GM12801 (cell line): Measurements from ENCODE around the gene ZBTB1.

Experiments
- TF ChIP-seq, protein P1 (sequence below): IDR thresholded peaks from one replicate; pipeline ENCODE4 v1.5.1; 2011; ENCODE audit warnings: control low read depth; ENCODE audit not compliant: insufficient read length; ENCODE audit errors: extremely low read depth

The ZBTB1 gene

DNA sequence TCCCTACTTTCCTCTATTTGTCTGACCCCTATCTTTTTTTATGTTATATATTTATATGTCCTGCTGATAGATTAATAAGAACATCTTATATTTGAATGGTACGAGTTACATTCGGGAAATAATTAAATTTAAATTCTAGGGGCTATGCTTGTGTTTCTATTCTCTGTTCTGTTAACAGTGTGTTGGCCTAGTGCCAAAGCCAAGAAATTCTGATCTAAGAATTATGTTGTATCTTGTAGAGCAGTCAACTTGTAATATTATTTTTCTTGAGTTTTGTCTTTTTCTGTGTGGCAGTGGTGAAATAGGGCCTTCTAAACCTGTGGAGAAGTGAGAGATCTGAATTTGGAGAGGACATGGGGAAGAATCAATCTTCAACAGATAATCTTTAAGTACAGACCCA lies 27.0 kb downstream of the ZBTB1 start:
- TF ChIP-seq, protein P1, sequence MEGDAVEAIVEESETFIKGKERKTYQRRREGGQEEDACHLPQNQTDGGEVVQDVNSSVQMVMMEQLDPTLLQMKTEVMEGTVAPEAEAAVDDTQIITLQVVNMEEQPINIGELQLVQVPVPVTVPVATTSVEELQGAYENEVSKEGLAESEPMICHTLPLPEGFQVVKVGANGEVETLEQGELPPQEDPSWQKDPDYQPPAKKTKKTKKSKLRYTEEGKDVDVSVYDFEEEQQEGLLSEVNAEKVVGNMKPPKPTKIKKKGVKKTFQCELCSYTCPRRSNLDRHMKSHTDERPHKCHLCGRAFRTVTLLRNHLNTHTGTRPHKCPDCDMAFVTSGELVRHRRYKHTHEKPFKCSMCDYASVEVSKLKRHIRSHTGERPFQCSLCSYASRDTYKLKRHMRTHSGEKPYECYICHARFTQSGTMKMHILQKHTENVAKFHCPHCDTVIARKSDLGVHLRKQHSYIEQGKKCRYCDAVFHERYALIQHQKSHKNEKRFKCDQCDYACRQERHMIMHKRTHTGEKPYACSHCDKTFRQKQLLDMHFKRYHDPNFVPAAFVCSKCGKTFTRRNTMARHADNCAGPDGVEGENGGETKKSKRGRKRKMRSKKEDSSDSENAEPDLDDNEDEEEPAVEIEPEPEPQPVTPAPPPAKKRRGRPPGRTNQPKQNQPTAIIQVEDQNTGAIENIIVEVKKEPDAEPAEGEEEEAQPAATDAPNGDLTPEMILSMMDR = no peak

DNA sequence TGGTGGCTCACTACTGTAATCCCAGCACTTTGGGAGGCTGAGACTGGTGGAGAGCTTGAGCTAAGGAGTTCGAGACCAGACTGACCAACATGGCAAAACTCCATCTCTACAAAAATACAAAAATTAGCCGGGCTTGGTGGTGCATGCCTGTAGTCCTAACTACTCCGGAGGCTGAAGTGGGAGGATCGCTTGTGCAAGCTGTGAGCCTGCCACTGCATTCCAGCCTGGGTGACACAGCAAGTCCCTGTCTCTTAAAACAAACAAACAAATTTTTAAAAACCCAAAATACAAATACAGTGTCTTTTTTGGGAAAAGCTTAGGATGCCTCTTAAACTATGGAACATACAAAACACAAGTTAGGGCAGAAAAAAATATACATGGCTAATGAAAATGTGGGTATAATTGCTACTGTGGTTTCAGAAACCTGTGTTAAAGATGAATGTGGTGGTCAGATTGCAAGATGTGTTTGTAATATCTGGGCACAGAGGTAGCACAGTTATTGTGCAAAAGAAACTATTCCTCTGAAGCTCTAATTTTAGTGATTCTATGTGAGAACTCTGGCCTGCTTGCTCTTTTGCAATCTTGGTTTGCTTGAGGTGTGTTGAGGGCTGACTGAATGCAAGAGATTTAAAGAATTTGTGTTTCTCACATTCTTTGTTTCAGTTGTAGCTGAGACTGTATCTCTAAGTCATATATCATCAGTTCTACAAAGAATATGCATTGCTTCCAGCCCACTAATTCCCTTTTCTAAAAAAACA lies 32.1 kb downstream of the ZBTB1 start:
- TF ChIP-seq, protein P1 = no peak

DNA sequence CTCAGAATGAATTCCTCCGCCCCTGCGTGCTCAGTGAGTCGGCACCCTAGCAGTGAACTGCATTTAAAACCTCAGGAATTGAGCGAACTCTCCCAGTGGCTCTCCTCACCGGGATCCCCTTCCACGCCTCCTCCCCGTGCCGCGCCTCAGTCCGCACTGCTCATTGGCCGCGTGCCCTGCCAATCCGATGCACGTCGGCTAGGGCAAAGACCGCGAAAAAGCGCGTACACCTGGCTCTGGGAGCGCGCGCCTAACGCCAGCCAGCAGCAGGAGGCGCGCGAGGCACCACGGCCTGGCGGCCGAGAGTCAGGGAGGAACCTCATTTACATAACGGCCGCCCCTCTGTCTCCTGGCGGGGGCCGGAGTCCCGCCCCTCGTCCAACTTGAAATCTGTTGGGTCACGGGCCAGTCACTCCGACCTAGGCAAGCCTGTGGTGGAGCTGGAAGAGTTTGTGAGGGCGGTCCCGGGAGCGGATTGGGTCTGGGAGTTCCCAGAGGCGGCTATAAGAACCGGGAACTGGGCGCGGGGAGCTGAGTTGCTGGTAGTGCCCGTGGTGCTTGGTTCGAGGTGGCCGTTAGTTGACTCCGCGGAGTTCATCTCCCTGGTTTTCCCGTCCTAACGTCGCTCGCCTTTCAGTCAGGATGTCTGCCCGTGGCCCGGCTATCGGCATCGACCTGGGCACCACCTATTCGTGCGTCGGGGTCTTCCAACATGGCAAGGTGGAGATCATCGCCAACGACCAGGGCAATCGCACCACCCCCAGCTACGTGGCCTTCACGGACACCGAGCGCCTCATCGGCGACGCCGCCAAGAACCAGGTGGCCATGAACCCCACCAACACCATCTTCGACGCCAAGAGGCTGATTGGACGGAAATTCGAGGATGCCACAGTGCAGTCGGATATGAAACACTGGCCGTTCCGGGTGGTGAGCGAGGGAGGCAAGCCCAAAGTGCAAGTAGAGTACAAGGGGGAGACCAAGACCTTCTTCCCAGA lies 35.9 kb downstream of the ZBTB1 start, which contains the start of gene HSPA2:
TSS of gene HSPA2 (plus strand) at position 534 of the 995 bp plus-strand sequence. CDS start at position 643, 109 bp downstream.
- TF ChIP-seq, protein P1 = no peak

DNA sequence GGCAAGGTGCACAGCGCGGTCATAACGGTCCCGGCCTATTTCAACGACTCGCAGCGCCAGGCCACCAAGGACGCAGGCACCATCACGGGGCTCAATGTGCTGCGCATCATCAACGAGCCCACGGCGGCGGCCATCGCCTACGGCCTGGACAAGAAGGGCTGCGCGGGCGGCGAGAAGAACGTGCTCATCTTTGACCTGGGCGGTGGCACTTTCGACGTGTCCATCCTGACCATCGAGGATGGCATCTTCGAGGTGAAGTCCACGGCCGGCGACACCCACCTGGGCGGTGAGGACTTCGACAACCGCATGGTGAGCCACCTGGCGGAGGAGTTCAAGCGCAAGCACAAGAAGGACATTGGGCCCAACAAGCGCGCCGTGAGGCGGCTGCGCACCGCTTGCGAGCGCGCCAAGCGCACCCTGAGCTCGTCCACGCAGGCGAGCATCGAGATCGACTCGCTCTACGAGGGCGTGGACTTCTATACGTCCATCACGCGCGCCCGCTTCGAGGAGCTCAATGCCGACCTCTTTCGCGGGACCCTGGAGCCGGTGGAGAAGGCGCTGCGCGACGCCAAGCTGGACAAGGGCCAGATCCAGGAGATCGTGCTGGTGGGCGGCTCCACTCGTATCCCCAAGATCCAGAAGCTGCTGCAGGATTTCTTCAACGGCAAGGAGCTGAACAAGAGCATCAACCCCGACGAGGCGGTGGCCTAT lies 36.8 kb downstream of the ZBTB1 start:
- TF ChIP-seq, protein P1 = no peak

DNA sequence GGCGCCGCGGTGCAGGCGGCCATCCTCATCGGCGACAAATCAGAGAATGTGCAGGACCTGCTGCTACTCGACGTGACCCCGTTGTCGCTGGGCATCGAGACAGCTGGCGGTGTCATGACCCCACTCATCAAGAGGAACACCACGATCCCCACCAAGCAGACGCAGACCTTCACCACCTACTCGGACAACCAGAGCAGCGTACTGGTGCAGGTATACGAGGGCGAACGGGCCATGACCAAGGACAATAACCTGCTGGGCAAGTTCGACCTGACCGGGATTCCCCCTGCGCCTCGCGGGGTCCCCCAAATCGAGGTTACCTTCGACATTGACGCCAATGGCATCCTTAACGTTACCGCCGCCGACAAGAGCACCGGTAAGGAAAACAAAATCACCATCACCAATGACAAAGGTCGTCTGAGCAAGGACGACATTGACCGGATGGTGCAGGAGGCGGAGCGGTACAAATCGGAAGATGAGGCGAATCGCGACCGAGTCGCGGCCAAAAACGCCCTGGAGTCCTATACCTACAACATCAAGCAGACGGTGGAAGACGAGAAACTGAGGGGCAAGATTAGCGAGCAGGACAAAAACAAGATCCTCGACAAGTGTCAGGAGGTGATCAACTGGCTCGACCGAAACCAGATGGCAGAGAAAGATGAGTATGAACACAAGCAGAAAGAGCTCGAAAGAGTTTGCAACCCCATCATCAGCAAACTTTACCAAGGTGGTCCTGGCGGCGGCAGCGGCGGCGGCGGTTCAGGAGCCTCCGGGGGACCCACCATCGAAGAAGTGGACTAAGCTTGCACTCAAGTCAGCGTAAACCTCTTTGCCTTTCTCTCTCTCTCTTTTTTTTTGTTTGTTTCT lies 37.6 kb downstream of the ZBTB1 start:
- TF ChIP-seq, protein P1 = no peak

DNA sequence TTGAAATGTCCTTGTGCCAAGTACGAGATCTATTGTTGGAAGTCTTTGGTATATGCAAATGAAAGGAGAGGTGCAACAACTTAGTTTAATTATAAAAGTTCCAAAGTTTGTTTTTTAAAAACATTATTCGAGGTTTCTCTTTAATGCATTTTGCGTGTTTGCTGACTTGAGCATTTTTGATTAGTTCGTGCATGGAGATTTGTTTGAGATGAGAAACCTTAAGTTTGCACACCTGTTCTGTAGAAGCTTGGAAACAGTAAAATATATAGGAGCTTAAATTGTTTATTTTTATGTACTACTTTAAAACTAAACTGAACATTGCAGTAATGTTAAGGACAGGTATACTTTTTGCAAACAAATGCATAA lies 38.2 kb downstream of the ZBTB1 start:
- TF ChIP-seq, protein P1 = no peak
